ENCODE data around the gene AGPAT2.

- TF ChIP-seq, protein P1, sequence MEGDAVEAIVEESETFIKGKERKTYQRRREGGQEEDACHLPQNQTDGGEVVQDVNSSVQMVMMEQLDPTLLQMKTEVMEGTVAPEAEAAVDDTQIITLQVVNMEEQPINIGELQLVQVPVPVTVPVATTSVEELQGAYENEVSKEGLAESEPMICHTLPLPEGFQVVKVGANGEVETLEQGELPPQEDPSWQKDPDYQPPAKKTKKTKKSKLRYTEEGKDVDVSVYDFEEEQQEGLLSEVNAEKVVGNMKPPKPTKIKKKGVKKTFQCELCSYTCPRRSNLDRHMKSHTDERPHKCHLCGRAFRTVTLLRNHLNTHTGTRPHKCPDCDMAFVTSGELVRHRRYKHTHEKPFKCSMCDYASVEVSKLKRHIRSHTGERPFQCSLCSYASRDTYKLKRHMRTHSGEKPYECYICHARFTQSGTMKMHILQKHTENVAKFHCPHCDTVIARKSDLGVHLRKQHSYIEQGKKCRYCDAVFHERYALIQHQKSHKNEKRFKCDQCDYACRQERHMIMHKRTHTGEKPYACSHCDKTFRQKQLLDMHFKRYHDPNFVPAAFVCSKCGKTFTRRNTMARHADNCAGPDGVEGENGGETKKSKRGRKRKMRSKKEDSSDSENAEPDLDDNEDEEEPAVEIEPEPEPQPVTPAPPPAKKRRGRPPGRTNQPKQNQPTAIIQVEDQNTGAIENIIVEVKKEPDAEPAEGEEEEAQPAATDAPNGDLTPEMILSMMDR (IDR thresholded peaks at IDR 0.05), result no peak
- TF ChIP-seq POLR2AphosphoS5 (IDR thresholded peaks at IDR 0.05; ENCODE audit: low read depth, low read length), result no peak
- TF ChIP-seq, protein P2, sequence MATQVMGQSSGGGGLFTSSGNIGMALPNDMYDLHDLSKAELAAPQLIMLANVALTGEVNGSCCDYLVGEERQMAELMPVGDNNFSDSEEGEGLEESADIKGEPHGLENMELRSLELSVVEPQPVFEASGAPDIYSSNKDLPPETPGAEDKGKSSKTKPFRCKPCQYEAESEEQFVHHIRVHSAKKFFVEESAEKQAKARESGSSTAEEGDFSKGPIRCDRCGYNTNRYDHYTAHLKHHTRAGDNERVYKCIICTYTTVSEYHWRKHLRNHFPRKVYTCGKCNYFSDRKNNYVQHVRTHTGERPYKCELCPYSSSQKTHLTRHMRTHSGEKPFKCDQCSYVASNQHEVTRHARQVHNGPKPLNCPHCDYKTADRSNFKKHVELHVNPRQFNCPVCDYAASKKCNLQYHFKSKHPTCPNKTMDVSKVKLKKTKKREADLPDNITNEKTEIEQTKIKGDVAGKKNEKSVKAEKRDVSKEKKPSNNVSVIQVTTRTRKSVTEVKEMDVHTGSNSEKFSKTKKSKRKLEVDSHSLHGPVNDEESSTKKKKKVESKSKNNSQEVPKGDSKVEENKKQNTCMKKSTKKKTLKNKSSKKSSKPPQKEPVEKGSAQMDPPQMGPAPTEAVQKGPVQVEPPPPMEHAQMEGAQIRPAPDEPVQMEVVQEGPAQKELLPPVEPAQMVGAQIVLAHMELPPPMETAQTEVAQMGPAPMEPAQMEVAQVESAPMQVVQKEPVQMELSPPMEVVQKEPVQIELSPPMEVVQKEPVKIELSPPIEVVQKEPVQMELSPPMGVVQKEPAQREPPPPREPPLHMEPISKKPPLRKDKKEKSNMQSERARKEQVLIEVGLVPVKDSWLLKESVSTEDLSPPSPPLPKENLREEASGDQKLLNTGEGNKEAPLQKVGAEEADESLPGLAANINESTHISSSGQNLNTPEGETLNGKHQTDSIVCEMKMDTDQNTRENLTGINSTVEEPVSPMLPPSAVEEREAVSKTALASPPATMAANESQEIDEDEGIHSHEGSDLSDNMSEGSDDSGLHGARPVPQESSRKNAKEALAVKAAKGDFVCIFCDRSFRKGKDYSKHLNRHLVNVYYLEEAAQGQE (IDR thresholded peaks at IDR 0.05; ENCODE audit: insufficient read depth in 1 of 2, low read depth in 2 of 2, low read length in 1 of 2), result no peak
- no peak for TF ChIP-seq TCF7L2 (IDR thresholded peaks at IDR 0.05; ENCODE audit: low read depth, low read length)
Observed at GRCh38 chr9:136720251-136720897, 33.1 kb upstream of the AGPAT2 start.
